ENCODE results near the gene PLXNC1.

DNA sequence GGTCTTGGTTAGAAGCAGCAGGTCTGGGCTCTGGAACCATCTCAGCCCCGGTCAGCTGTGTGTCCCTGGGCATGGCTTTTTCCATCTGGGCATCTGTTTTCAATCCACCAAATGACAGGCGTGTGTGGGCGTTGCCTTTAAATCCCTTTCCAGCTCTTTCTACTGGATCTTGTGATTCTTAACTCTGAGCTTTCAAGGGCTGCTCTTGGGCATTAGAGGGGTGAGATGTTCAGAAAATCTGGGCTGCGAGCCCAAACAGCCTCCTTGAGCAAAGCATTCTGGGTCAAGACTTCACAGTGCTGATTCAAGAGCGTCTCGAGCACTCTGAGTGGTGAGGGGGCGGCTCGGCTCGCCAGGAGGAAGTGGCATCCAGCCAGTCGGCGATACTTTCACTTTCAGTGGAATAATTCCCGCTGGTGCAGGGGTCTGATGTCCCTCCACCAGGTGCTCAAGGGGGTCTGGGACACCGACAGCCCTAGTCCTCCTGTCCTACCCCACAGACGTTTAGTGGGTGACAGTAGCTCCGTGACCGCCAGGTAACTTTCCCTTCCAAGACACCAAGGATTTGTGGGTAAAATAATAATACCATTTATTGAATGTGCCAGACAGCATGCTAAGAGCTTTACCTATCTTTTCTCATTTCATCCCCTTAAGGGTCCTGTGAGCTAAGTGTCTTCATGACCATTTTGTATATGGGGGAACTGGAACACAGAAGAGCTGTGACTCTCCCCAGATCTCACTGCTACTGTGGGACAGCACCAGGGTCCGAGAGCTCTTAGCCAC, 114.0 kb downstream of the PLXNC1 start:
- TF ChIP-seq GATA2 (IDR thresholded peaks at IDR 0.05; ENCODE audit: low read depth, low read length) = no peak
- no peak for TF ChIP-seq GATA3 (IDR thresholded peaks at IDR 0.05; ENCODE audit: low read depth, low read length)
